HG03060 (cell line): ENCODE data around the gene PPM1G.

ENCODE experiments used
- ATAC-seq: cut with Tn5 transposase; IDR thresholded peaks from one replicate; pipeline ENCODE4 v1.9.1; 2021; ENCODE audit warnings: low read depth, moderate number of reproducible peaks; ENCODE audit not compliant: unreplicated experiment

Gene PPM1G

GRCh38 chr2:27350106-27350693 lies 59.2 kb downstream of the PPM1G start:
- ATAC-seq, result no peak

- ATAC-seq, result no peak
Measured at GRCh38 chr2:27347641-27348040, 61.8 kb downstream of the PPM1G start.

GRCh38 chr2:27336173-27336572 lies 73.2 kb downstream of the PPM1G start:
- ATAC-seq, result no peak

GRCh38 chr2:27335311-27335710 lies 74.1 kb downstream of the PPM1G start:
- ATAC-seq, result no peak
